Mucosa of rectum (tissue), 2 donors: ENCODE results near the gene GABRB1.

Experiments
- H3K27ac ChIP-seq, 2 donors: one replicate each; pipeline ENCODE4 v1.7.0; 2013; ENCODE audit warnings: inconsistent platforms in 2 of 2, low read depth in 2 of 2, low read length in 2 of 2
- H3K27me3 ChIP-seq, 2 donors: one replicate each; pipeline ENCODE4 v1.7.0; 2013; ENCODE audit warnings: low read length in 2 of 2; ENCODE audit not compliant: control insufficient read depth in 2 of 2, insufficient read depth in 2 of 2
- H3K36me3 ChIP-seq, 2 donors: one replicate each; pipeline ENCODE4 v1.7.0; 2013; ENCODE audit warnings: low read length in 2 of 2; ENCODE audit not compliant: control insufficient read depth in 2 of 2, insufficient read depth in 2 of 2
- H3K4me1 ChIP-seq, 2 donors: one replicate each; pipeline ENCODE4 v1.7.0; 2013; ENCODE audit warnings: low read length in 2 of 2, mild to moderate bottlenecking in 1 of 2; ENCODE audit not compliant: control insufficient read depth in 2 of 2, insufficient read depth in 2 of 2
- H3K4me3 ChIP-seq, 2 donors: one replicate each; pipeline ENCODE4 v1.7.0; 2013; ENCODE audit warnings: low read length in 2 of 2
- H3K9ac ChIP-seq, 2 donors: one replicate each; pipeline ENCODE4 v1.7.0; 2013; ENCODE audit warnings: low read length in 2 of 2, low read depth in 1 of 2, mild to moderate bottlenecking in 1 of 2
- H3K9me3 ChIP-seq, 2 donors: one replicate each; pipeline ENCODE4 v1.7.0; 2013; ENCODE audit warnings: low read length in 2 of 2; ENCODE audit not compliant: control insufficient read depth in 2 of 2
- donor health status: healthy.
- donor health status: Normal muscosa, but diverticular disease.

GABRB1 gene

DNA sequence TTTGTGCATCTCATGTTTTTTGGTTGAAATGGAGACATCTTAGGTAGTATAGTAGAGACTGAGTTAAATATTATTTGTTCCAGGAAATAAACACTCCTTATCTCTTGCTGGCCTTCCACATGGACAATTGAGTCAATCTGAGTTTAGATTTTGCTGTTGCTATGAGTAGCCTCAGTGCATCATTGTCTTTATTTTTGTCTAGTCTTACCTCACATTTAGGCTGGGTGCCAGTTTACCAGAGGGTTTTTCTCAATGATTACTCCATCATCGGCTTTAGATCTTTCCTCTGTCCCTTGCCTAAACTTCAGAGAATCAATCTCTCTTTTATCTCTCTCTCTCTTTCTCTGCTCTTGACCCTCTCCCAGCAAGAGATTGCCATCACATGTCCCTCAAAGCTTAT, 73.6 kb downstream of the GABRB1 start:
- Histone ChIP-seq H3K4me3 (no peak overlapping the region), H3K4me1 (no peaks in the 10 kb centered on the region), H3K36me3 (no peaks in the 10 kb centered on the region), H3K9ac (no peak overlapping the region), H3K27ac (no peak overlapping the region), H3K9me3 (no peaks in the 10 kb centered on the region), H3K27me3 (no peaks in the 10 kb centered on the region)

DNA sequence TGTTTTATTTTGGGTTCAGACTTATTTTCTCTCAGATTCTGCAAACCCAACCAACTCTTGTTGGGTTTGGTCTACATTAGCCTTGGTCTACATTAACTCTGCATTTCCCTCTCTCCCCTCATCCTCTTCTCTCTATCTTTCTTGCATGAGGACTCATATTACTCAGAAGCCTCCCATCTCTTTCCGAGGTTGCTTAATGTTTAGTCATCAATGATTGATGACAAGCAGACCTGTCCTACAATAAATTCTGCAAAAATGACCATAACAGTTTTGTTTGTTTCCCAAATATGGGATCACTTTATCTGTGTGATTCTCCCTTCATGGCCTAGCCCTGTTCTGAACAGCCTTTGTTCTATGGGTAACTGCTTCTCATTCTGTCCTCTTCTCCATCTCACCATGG, 75.2 kb downstream of the GABRB1 start:
- H3K9ac ChIP-seq: no peak overlapping the region
- no peak overlapping the region for H3K4me3 ChIP-seq
- no peaks in the 10 kb centered on the region for H3K4me1 ChIP-seq
- no peaks in the 10 kb centered on the region for H3K36me3 ChIP-seq
- no peak overlapping the region for H3K27ac ChIP-seq
- H3K27me3 ChIP-seq: no peaks in the 10 kb centered on the region
- no peaks in the 10 kb centered on the region for H3K9me3 ChIP-seq

DNA sequence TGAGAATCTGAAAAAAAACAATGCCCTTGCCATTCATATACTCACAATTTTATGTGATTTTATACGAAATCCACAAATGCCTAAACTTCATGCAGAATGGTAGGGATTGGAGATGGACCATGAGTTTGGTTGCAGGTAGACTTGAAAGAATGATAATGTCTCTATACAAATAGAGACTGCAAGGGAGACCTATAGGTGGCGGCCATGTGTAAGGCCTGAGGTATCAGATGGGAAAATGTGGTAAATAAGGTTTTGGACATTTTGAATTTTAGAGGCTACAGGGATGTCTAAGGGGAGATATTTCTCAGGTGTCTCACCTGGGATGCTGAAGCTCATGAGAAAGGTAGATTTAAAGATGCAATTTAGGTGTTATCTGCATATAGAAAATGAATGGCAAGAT, 78.0 kb downstream of the GABRB1 start:
- Histone ChIP-seq H3K27ac (no peak overlapping the region), H3K4me1 (no peaks in the 10 kb centered on the region), H3K9me3 (no peaks in the 10 kb centered on the region), H3K4me3 (no peak overlapping the region), H3K9ac (no peak overlapping the region), H3K27me3 (no peaks in the 10 kb centered on the region), H3K36me3 (no peaks in the 10 kb centered on the region)

DNA sequence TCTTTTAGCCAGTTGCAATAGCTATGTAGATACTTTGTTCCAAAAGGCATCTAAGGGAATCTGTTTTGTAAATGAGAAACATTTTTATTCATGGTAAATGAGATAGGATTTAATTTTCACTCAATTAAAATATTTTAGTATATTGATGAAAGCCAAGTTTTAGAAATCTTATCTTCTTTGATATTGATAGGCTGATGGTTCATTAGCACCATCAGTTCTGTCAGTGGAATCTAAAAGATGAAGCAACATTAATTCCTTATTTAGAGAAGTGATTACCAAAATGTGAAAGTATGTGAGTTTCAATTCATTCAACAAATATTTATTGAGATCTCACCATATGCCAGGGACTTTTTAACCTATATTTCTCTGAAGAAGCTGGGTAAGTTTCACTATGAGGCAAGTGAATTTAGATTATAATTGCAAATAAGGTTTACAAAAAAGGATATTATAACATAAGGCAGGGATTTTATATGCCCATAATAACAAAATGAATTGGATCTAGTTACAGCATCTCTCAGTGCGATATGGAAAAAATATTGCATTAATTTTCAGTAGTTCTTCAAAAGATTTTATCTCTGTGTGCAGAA, 79.3 kb downstream of the GABRB1 start:
- no peaks in the 10 kb centered on the region for H3K9me3 ChIP-seq
- H3K4me3 ChIP-seq: no peak overlapping the region
- H3K9ac ChIP-seq: no peak overlapping the region
- H3K4me1 ChIP-seq: no peaks in the 10 kb centered on the region
- H3K27me3 ChIP-seq: no peaks in the 10 kb centered on the region
- no peak overlapping the region for H3K27ac ChIP-seq
- H3K36me3 ChIP-seq: no peaks in the 10 kb centered on the region

DNA sequence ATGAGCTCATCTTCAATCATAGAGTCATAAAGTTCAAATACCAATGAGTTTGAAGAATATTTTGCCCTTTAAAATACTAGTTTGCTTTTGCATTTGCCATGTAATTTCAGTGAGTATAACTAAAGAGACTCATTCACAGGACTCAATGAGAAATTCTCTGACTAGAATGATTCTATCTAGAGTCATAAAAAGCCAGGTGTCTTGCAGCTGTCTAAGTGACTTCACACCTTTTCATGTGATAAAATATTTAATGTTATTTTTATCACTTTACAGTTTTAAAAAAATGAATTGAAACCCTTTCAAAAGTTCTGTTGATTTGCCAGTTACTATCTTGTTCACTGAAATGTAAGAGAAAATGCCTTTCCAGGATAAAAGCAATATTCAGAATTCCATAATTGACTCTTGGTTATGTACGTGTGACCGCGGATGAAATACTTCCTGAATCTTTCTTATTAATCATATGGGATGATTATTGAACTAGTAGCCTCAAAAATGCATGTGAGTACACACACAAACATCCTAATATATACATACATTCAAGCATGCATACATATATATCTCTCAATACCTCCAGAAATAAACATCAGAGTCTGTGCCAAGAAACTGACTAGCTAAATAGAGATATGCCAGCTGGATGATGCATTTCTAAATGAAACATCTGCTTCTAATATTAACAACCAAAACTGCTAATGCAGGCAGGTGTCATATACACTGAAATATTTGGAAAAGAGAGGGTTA, 87.0 kb downstream of the GABRB1 start:
- Histone ChIP-seq H3K27ac (no peak overlapping the region), H3K36me3 (no peaks in the 10 kb centered on the region), H3K4me3 (no peak overlapping the region), H3K9ac (no peak overlapping the region), H3K27me3 (peaks cover 0 to 3% of the 10 kb centered on the region in 2 donors), H3K9me3 (no peaks in the 10 kb centered on the region), H3K4me1 (no peaks in the 10 kb centered on the region)

DNA sequence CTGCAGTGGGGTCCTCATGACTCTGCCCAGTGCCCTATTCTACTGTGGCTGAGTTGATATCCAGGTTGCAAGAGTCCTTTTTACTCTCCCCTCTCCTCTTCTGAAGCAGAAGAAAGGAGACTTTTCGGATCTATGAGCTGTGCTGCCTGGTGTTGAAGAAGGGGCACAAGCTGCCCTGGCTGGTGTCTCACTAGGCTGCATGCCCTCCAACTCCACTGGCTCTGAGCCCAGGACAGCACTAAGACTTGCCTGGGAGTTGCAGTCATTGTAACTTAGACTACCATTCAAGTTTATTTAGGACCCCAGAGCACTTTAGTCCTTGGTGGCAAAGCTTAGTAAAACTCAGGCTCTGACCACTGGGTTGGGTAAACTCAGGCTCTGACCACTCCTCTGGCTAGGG, 89.4 kb downstream of the GABRB1 start:
- H3K4me1 ChIP-seq: no peaks in the 10 kb centered on the region

DNA sequence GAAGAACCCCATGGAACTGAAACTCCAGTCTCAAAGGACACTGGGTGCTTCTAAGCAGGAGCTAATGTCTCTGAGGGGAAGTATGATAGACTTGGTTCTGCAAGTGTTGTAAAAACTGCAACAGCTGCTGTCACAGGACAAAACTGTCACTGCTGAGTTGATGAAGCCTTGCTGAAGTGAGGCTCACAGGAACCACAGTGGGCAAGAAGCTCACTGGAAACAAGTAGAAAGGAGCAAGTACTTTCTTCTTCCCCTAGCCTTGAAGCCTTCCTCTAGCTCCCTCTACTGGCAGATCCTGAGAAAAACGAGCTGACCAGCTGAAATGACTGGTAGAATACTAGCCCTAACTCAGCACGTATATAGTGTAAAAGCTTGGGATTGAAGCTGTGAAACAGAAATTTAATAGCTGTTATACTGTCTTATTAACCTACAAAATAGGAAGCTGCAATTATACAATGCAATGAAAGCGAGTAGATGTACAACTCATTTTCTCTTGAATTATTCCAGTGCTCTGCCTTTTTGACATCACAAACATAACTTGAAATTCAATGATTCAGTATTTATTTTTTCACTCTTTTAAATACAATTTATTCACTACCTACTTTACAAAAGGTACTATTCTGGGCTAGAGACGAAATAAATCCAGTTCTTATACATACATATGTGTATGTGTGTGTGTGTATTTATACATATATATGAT, 91.4 kb downstream of the GABRB1 start:
- no peaks in the 10 kb centered on the region for H3K36me3 ChIP-seq
- H3K27ac ChIP-seq: no peak overlapping the region
- H3K9me3 ChIP-seq: no peaks in the 10 kb centered on the region
- H3K9ac ChIP-seq: no peak overlapping the region
- H3K27me3 ChIP-seq: peaks cover 0 to 3% of the 10 kb centered on the region in 2 donors
- no peak overlapping the region for H3K4me3 ChIP-seq
- no peaks in the 10 kb centered on the region for H3K4me1 ChIP-seq

More for the DNA sequence above, 89.4 kb downstream of the GABRB1 start:
- peaks cover 0 to 3% of the 10 kb centered on the region in 2 donors for H3K27me3 ChIP-seq
- H3K36me3 ChIP-seq: no peaks in the 10 kb centered on the region
- H3K4me3 ChIP-seq: no peak overlapping the region
- H3K9ac ChIP-seq: no peak overlapping the region
- H3K27ac ChIP-seq: no peak overlapping the region
- H3K9me3 ChIP-seq: no peaks in the 10 kb centered on the region

DNA sequence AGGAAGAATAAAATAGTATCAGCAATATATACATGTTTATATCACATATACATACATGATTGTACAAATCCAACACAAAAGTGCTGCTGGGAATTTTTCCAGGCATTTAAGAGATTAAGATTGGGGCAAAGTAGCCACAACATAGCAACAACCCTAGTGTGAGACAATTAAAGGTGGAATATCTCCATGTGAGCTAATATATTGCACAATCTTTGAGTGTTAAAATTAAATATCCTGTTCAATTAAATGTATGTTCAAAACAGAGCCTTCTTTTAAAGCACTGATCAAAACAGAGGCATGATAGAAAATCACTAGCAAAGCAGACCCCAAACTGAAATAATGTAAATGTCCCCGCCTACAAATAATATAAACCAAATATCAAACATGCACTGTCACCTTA, 97.6 kb downstream of the GABRB1 start:
- no peak overlapping the region for H3K4me3 ChIP-seq
- no peaks in the 10 kb centered on the region for H3K9me3 ChIP-seq
- no peak overlapping the region for H3K9ac ChIP-seq
- H3K27me3 ChIP-seq: no peaks in the 10 kb centered on the region
- H3K4me1 ChIP-seq: no peaks in the 10 kb centered on the region
- no peak overlapping the region for H3K27ac ChIP-seq
- no peaks in the 10 kb centered on the region for H3K36me3 ChIP-seq

DNA sequence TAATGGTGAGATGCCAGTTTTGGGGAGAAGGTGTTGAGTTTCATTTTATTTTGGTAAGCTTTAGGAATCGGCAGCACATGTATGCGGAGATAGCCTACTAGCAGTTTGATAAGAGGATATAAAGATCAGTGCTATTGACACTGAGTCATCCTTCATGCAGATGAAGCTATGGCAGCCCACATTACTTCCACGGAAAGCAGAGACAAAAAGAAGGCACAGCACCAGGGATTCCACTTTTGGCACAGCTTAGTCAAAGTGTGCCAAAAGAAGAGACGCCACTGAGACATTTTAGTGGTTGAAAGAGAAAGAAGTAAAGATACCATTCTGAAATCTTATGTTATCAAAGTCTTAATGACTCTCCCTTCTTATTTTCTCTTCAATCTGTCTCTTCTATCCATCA, 103.8 kb downstream of the GABRB1 start:
- Histone ChIP-seq H3K9ac (no peak overlapping the region), H3K27ac (no peak overlapping the region), H3K27me3 (no peaks in the 10 kb centered on the region), H3K36me3 (no peaks in the 10 kb centered on the region), H3K9me3 (no peaks in the 10 kb centered on the region), H3K4me1 (no peaks in the 10 kb centered on the region), H3K4me3 (no peak overlapping the region)

DNA sequence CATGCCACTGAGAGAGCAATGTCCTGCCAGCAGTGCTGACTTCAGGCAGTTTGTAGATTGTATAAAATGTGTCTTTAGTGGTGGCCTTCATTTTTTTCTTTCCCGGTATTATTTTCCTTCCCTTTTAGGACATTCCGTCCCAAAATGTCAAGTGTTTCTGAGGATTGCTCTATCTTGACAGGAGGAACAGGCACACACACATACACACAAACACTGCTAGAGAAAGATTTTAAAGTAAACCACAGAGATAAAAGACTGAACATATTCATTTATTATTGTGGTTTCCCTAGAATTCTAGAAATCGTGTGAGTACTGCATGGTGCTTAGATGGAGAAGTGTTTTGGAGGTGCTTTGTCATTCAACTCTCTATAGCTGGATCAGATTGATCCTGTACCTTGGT, 111.9 kb downstream of the GABRB1 start:
- no peaks in the 10 kb centered on the region for H3K9me3 ChIP-seq
- no peak overlapping the region for H3K27ac ChIP-seq
- no peaks in the 10 kb centered on the region for H3K36me3 ChIP-seq
- no peaks in the 10 kb centered on the region for H3K4me1 ChIP-seq
- no peak overlapping the region for H3K9ac ChIP-seq
- H3K4me3 ChIP-seq: no peak overlapping the region
- H3K27me3 ChIP-seq: no peaks in the 10 kb centered on the region
